SH-SY5Y (cell line): ENCODE results near the gene GIGYF2.

Experiments
- GATA2 ChIP-seq: IDR thresholded peaks from 2 replicates; pipeline ENCODE4 v1.6.1; 2011; ENCODE audit warnings: mild to moderate bottlenecking, low read depth, low read length
- GATA3 ChIP-seq: IDR thresholded peaks from 2 replicates; pipeline ENCODE4 v1.6.1; 2011; ENCODE audit warnings: low read depth, mild to moderate bottlenecking, low read length, moderate library complexity

The GIGYF2 gene

DNA sequence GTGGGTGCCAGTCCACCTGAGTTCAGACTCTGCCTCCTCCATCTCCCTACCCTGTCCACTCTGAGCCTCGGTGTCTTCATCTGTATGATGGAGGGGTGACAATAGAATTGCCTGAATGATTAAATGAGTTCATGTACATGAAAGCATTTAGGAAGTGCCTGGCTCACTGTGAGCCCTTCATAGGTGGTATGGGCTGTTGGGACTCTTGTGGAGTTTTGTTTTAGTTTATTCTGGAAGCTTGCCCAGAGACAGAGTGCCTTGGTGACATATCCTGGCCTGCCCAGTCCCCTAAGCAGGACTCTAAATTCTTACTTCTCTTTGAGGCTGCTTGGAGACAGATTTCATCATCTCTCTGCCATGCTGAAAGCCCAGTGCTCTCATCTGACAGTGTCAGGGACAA lies 24.5 kb upstream of the GIGYF2 start:
- TF ChIP-seq GATA2 (no peak), GATA3 (no peak)

GRCh38 chr2:232674491-232674890 lies 22.6 kb upstream of the GIGYF2 start:
- TF ChIP-seq GATA2 (no peak), GATA3 (no peak)

GRCh38 chr2:232675381-232675780 lies 21.8 kb upstream of the GIGYF2 start:
- TF ChIP-seq GATA2 (no peak), GATA3 (no peak)

DNA sequence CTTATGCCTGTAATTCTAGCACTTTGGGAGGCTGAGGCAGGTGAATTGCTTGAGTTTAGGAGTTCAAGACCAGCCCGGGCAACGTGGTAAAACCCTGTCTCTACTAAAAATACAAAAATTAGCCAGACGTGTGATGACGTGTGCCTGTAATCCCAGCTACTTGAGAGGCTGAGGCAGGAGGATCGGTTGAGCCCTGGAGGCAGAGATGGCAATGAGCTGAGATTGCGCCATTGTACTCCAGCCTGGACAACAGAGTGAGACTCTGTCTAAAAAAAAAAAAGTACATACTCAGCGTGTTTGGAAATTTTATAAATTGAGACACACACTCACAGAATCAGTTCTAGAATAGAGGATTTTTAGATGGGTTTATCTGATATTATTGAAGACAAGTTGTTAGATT lies 17.1 kb upstream of the GIGYF2 start:
- TF ChIP-seq GATA3 (no peak), GATA2 (no peak)

- no peak for TF ChIP-seq GATA2
- TF ChIP-seq GATA3, result no peak
Measured at GRCh38 chr2:232681527-232681926, 15.6 kb upstream of the GIGYF2 start.

DNA sequence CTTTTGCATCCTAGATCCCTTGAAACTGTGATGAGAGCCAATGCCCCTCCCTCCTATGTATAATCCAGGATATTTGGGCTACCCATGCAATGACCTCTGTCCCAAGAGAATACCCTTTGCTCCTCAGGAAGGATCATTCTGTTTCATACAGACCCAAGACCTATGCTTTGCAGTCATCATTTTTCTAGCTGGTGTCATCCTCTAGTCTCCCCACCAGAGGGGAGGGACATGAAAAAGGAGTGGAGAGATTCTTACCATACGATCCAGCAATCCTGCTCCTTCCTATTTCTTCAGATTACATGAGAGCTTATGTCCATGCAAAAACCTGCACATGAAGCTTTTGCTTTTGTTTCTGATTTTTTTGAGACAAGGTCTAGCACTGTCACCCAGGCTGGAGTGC lies 13.8 kb upstream of the GIGYF2 start:
- TF ChIP-seq GATA2 (no peak), GATA3 (no peak)

DNA sequence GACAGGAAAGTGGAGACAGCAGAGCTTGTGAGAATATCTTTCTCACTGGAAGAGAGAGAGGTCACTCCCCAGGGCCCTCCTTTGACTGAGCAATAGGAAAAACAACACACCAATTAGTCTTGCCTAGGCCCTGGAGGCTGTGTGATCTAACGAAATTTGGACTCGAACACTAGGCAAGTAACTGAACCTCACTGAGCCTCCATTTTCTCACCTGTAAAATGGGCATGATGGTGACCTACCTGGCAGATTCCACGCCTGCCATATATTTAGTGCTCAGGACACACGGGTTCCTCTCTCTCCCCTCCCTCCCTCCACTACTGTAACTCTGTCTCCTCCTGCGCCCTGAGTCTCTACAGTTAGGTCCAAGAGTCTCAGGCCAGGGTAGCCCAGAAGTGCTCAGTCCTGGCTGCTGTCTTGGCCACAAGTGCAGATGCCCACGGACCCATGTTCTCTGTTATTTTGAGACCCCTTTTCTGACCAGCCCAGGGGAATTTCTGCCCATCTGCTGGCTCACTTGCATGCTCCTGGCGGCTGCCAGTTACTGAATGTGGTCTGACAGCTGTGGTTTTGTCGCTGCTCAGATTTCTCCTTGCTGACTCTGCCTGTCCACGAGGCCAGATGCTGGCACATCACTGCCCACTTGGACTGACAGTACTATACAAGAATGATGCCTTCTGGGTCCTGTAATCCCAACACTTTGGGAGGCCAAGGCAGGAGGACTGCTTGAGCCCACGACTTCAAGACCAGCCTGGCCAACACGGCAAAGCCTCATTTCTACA lies 9.6 kb upstream of the GIGYF2 start:
- TF ChIP-seq GATA3, result no peak
- TF ChIP-seq GATA2, result no peak

DNA sequence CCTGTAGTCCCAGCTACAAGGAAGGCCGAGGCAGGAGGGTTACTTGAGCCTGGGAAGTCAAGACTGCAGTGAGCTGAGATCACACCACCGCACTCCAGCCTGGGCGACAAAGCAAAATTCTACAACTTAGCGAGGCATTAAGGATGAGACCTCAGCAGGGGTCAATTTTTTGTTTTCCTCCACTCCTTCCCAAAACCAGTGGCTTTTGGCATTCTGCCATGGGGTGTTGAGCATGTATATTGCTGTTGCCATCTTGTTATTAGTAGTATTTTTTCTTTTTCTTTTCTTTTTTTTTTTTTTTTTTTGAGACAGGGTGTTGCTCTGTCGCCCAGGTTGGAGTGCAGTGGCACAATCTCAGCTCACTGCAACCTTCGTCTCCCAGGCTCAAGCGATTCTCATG lies 8.9 kb upstream of the GIGYF2 start:
- no peak for TF ChIP-seq GATA2
- TF ChIP-seq GATA3, result no peak

DNA sequence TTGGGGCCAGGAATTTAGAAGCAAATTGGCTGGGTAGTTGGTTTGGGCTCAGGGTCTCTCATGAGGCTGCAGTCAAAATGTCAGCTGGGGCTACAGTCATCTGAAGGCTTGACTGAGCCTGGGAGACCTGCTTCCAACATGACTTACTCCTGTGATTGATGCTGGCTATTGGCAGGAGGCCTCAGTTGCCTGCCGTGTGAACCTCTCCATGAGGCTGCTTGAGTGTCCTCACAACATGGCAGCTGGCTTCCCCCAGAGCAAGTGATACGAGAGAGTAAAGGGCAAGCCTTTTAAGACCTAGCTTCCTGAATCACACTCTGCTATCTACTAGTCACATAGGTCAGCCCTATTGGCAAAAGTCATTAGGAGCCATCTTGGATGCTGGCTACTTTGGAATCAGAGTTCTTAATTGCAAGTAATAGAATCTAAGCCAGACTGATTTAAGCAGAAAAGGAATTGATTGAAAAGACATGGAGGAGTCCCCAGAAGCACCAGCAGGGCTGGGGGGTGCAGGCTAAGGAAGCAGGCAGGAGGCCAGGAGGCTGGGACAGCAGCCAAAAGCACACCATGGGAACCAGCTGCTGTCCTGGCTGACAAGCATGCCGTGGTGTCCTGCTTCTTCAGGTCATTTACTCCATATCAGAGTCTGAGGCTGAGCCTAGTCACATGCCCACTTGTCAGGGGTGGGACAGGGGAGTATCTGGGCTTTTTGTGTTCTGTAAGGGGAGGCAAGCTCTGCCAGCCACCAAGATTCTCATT lies 7.8 kb upstream of the GIGYF2 start:
- TF ChIP-seq GATA3 (no peak), GATA2 (no peak)

DNA sequence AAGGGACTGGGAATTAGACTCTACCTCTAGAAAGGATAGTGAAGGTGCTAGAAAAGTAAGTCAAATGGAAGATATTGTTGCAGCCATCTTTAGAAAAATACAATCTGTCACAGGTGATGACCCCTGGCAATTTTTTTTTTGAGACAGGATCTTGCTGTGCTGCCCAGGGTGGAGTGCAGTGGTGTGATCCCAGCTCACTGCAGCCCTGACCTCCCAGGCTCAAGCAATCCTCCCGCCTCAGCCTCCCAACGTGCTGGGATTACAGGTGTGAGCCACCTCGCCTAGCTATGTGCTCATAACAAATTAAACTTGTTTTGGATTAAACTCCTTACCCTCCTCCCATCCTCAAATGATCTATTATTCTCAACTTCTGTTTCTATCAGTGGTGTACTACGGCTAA lies 3.8 kb upstream of the GIGYF2 start:
- TF ChIP-seq GATA2 (no peak), GATA3 (no peak)

GRCh38 chr2:232696609-232697058 lies 497 bp upstream of the GIGYF2 start:
- no peak for TF ChIP-seq GATA2
- no peak for TF ChIP-seq GATA3

GRCh38 chr2:232697807-232698110 lies 628 bp downstream of the GIGYF2 start:
- TF ChIP-seq GATA2 (no peak), GATA3 (no peak)

DNA sequence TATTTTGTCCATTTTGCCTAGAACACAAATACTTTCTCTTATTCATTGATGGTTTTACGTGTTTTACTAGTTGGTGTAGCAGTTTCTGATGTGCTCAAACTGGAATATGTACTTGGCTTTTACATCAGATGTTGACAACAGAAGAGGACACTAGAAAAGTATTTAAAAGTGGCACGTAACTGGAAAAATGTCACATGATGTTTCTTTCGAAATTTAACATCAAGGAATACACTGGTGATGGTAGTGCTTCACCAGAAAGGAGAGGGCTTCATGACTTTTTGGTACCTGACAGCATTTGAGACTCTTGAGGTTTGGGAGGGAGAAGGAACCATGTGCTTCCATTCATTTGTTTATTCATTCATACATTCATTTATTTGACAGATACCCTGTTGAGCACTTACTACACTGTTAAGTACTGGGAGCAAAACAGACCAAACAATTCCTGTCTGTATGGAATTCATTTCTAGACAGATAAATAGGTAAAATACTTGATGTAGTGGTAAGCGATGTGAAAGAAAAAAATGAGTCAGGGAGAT lies 1.5 kb downstream of the GIGYF2 start:
- TF ChIP-seq GATA2 (no peak), GATA3 (no peak)

GRCh38 chr2:232699110-232699509 lies 2.0 kb downstream of the GIGYF2 start:
- no peak for TF ChIP-seq GATA2
- TF ChIP-seq GATA3, result no peak

DNA sequence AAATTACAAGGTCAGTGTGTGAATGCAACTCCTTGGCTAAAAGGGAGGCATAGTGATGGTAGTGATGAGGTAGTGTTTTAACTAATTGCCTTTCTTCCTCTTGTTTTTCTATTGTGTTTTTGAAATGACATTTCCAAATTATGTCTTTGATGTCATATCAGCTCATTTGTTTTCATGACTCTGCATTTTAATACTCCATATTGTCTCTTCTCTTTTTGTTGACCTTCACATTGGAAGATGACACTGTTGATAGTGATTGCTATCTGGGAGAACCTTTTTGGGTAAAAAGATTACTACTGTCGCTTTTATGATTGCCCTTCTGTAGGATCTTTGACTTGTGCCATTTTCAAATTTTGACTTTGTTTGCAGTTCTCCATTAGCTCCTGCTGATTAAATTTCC lies 3.0 kb downstream of the GIGYF2 start:
- no peak for TF ChIP-seq GATA3
- TF ChIP-seq GATA2, result no peak

DNA sequence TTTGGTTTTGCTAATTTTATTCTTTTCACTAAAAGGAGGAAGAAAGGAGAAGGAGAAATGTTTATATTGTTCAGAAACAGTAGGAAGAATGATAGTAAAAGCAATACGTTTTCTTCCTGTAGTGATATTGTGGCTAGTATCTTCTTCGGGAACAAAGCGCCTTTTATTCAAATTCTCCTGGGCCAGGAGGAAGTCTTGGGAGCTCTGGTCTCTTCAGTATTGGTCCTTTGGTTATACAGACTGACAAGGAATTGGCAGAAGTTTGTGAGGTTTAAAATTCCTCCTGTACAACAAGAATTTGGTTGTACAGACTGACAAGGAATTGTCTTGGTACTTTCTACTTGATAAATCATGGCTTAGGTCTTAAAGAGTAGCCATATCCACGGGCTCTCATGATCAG lies 9.9 kb downstream of the GIGYF2 start:
- TF ChIP-seq GATA2 (no peak), GATA3 (no peak)
